Breast epithelium (tissue), 4 donors: Measurements from ENCODE around the gene UTP25. TPM values are rescaled to one million over a fixed set of nuclear protein-coding genes. Genes with fewer than 3 reads are reported as not detected.
A peak's percentile ranks its signal among the peaks of the same experiment; 100 is the strongest.

Source experiments
- DNase-seq, 2 donors: peaks; one replicate each; pipeline ENCODE4 v3.0.0-alpha.2; 2019; ENCODE audit warnings: low spot score in 2 of 2
- H3K27ac ChIP-seq, 2 donors: fragments of 200-600 bp; sonication (generic) in 1 of 2; one replicate each; pipeline ENCODE4 v1.5.1; 2016 to 2019; ENCODE audit warnings: mild to moderate bottlenecking in 1 of 2
- H3K27me3 ChIP-seq, 2 donors: fragments of 200-600 bp; sonication (generic) in 1 of 2; one replicate each; pipeline versions ENCODE4 v1.5.1 to v1.6.0; 2017 to 2019; ENCODE audit warnings: control low read depth in 1 of 2, mild to moderate bottlenecking in 1 of 2
- H3K36me3 ChIP-seq: fragments of 200-600 bp; one replicate; pipeline ENCODE4 v1.5.1; 2019
- H3K4me1 ChIP-seq, 2 donors: fragments of 200-600 bp; sonication (generic); one replicate each; pipeline ENCODE4 v1.5.1; 2016 to 2019; ENCODE audit warnings: control low read depth in 1 of 2
- H3K4me3 ChIP-seq, 3 donors: fragments of 200-600 bp; sonication (generic); 1 replicate in 2 of 3; 2 replicates in 1 of 3; pipeline ENCODE4 v1.5.1; 2016 to 2019; ENCODE audit warnings: mild to moderate bottlenecking in 3 of 3, moderate library complexity in 2 of 3
- H3K9me3 ChIP-seq, 2 donors: fragments of 200-600 bp; sonication (generic) in 1 of 2; one replicate each; pipeline ENCODE4 v1.5.1; 2016 to 2019; ENCODE audit warnings: control low read depth in 1 of 2
- POLR2A ChIP-seq: fragments of 450-650 bp; IDR thresholded peaks from one replicate; pipeline ENCODE4 v1.6.1; 2016; ENCODE audit warnings: antibody characterized with exemption, mild to moderate bottlenecking, moderate library complexity
- POLR2AphosphoS5 ChIP-seq, 3 donors: sonication (generic); formaldehyde crosslinking; IDR thresholded peaks; one replicate each; pipeline ENCODE4 v1.6.1; 2017; ENCODE audit warnings: antibody characterized with exemption in 3 of 3
- intact Hi-C: fragments of 100-400 bp; cut with DNase I; formaldehyde crosslinking; loops from one replicate; pipeline ENCODE4 v1.15.1; 2023; ENCODE audit warnings: low total_unique reads
- total RNA-seq, 3 donors: library from RNA; depleted of rRNA; stranded (reverse); fragments of >200 nt; gene quantifications; one replicate each; pipeline ENCODE4 v1.1.0, GENCODE V29; 2016
- TF ChIP-seq, protein P1 (sequence below), 3 donors: fragments of 450-650 bp; IDR thresholded peaks; one replicate each; pipeline ENCODE4 v1.5.1; 2016 to 2017; ENCODE audit warnings: antibody characterized with exemption in 3 of 3, mild to moderate bottlenecking in 3 of 3, moderate library complexity in 3 of 3

Gene UTP25
- total RNA-seq, 3 donors from 2014 or later, result 6.4 to 15.5 (median 11.1) TPM

DNA sequence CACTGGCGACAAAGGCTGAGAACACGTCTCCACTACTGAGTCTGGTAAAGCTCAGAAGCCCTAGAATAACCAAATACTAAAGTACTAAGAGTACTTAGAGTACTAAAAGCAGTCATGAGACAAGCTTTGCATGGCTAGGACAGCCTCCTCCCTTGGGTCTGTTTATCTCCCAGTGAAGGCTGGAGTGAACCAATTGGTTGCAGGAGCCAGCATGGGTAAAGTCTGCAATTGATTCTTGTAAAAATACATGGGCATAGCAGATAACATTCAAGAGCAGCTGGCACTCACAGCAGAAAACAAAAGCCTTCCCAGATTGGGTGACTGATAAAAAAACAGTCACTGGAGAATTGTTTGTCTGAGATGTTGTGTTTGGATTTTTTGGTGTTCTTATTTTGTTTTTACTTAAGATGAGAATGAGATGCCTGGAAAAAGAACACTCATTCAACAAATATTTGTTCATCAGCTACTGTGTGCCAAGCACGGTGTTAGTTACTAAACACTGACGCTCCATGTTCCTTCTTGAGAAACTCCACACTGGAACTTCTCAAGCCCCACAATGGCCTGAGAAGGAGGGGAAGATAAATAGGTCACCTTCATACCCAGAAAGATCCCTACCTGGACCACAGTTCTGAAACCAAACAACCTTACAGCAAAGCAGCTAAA is 25.5 kb upstream of the UTP25 start:
- no peaks in the 10 kb centered on the region for H3K27me3 ChIP-seq
- no peaks in the 10 kb centered on the region for H3K9me3 ChIP-seq
- no peak for DNase-seq
- intact Hi-C loops, result no loop called here
- H3K4me1 ChIP-seq, result peaks cover 0 to 15% of the 10 kb centered on the region in 2 donors
- H3K4me3 ChIP-seq, result peak overlapping the region in 2 of 3 donors; percentile 82
- TF ChIP-seq, protein P1, sequence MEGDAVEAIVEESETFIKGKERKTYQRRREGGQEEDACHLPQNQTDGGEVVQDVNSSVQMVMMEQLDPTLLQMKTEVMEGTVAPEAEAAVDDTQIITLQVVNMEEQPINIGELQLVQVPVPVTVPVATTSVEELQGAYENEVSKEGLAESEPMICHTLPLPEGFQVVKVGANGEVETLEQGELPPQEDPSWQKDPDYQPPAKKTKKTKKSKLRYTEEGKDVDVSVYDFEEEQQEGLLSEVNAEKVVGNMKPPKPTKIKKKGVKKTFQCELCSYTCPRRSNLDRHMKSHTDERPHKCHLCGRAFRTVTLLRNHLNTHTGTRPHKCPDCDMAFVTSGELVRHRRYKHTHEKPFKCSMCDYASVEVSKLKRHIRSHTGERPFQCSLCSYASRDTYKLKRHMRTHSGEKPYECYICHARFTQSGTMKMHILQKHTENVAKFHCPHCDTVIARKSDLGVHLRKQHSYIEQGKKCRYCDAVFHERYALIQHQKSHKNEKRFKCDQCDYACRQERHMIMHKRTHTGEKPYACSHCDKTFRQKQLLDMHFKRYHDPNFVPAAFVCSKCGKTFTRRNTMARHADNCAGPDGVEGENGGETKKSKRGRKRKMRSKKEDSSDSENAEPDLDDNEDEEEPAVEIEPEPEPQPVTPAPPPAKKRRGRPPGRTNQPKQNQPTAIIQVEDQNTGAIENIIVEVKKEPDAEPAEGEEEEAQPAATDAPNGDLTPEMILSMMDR (IDR thresholded peaks at IDR 0.05), result no peak
- no peak for TF ChIP-seq POLR2A
- TF ChIP-seq POLR2AphosphoS5 (IDR thresholded peaks at IDR 0.05), result no peak
- H3K36me3 ChIP-seq, result no peaks in the 10 kb centered on the region
- H3K27ac ChIP-seq, result peak overlapping the region; percentile 81 to 99

DNA sequence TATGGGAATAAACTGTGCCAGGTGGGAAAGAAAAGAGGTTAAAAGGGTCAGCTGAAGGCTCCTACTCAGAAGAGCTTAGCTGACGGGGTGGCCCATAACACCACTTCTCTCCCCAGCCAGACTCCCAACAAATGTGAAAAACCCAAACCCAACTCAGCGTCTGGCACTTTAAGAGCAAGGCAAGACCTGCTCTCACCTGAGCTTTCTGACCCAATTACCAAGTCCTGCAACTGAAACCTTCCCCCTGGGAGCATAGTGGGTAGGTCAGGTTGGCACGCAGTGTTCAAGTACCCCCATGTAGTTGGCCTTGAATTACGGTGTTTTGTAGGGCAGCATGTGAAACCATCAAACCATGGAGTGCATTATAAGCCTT is 25.0 kb upstream of the UTP25 start:
- intact Hi-C loops, result no loop called here
- no peaks in the 10 kb centered on the region for H3K27me3 ChIP-seq
- H3K27ac ChIP-seq, result peak overlapping the region; percentile 81 to 99
- TF ChIP-seq POLR2A (no peak), POLR2AphosphoS5 (IDR thresholded peaks at IDR 0.05) (no peak)
- TF ChIP-seq, protein P1 (IDR thresholded peaks at IDR 0.05), result no peak
- H3K9me3 ChIP-seq, result no peaks in the 10 kb centered on the region
- peaks cover 0 to 15% of the 10 kb centered on the region in 2 donors for H3K4me1 ChIP-seq
- H3K4me3 ChIP-seq, result peak overlapping the region in 2 of 3 donors; percentile 82
- H3K36me3 ChIP-seq, result no peaks in the 10 kb centered on the region
- no peak for DNase-seq

DNA sequence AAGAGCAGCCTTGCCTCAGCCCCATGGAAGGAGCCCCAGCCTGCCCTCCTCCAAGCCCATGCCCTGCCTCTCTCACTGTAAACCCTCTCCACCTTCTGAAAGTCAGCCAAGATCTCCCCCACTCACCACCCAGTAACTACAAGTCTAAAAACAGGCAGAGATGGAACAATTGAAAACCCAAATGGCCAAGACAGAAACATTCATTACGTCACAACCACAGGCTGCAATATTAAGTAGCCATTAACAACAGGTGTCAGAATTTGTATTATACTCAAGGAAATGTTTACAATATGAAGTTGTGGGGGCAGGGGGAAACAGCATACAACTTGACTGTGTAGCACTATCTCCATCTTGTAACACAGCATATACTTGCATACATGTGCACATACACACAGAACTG is 24.2 kb upstream of the UTP25 start:
- no peaks in the 10 kb centered on the region for H3K9me3 ChIP-seq
- H3K4me3 ChIP-seq, result peak overlapping the region in 2 of 3 donors; percentile 82
- intact Hi-C loops, result no loop called here
- TF ChIP-seq POLR2A (no peak), POLR2AphosphoS5 (IDR thresholded peaks at IDR 0.05) (no peak)
- TF ChIP-seq, protein P1 (IDR thresholded peaks at IDR 0.05), result no peak
- H3K27ac ChIP-seq, result peak overlapping the region; percentile 81 to 99
- H3K4me1 ChIP-seq, result peaks cover 0 to 15% of the 10 kb centered on the region in 2 donors
- no peak for DNase-seq
- no peaks in the 10 kb centered on the region for H3K27me3 ChIP-seq
- no peaks in the 10 kb centered on the region for H3K36me3 ChIP-seq

DNA sequence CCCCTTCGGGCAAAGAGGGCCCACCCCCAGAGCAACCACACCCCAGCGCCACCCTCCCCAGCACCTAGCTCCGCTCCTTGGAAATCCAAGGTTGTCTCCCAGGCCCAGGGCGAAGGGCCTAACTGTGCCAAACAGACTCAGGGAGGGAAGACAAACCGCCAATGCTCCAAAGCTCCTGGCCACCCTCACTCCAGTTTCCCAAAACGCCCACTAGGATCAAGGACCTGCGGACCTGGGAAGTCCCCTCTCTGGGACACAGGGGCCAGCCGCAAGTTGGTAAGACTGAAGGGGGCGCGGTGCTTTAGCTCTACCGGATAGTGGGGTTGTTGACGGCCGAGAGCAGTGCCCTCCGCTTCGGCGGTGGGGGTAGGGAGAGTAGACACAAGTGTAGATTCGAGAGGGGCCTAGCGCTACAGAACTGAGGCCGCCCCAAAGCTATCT is 22.4 kb upstream of the UTP25 start:
- TF ChIP-seq POLR2A (no peak), POLR2AphosphoS5 (IDR thresholded peaks at IDR 0.05) (no peak)
- TF ChIP-seq, protein P1 (IDR thresholded peaks at IDR 0.05), result no peak
- peak overlapping the region in 2 of 3 donors; percentile 82 for H3K4me3 ChIP-seq
- intact Hi-C loops, result no loop called here
- no peaks in the 10 kb centered on the region for H3K9me3 ChIP-seq
- H3K27me3 ChIP-seq, result no peaks in the 10 kb centered on the region
- peak overlapping the region; percentile 97 to 99 for H3K27ac ChIP-seq
- H3K36me3 ChIP-seq, result no peaks in the 10 kb centered on the region
- no peak for DNase-seq
- peaks cover 0 to 15% of the 10 kb centered on the region in 2 donors for H3K4me1 ChIP-seq

DNA sequence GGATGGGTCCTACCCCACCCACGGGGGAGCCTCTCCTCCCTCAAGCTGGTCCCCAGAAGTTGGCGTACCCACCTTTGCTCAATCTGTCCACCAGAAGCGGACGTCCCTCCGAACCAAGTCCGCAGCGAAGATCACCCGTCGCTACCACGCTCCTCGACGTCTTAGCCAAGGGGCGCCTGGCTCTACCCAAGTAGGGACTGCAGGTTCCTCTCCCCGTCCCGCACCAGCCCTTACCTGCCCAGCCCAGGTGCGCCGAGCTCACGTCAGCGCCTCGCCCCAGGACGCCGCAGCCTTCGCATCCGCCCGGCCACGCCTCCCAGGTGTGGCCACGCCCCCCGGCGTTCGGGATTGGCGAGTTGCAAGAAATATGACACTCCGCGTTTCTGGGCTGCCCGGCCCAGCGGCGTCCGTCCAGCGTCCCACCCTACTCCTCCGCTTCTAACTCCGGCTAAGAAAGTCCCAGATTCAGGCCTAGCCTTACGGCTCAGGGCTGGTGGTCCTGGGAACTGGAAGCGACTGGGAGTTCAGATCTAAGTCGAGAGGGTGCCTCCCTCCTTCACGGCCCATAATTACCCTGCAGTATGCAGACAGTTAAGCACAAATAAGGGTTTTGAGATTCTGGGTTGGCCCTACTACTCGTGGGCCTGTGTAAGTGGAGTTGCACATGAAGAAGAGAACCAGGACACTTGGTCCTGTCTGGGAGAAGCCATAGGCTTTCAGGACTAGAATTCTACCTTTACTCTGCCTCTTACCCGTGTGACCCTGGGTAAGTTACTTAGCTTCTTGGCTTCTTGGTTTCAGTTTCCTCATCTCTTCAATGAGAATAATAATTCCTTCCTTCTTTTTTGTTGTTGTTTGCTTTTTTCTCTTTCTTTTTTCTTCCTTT is 21.7 kb upstream of the UTP25 start, which contains the start of gene IRF6:
Gene IRF6 (minus strand): TSS at position 268 of the 886 bp plus-strand sequence. CDS start 4,729 bp downstream, outside the sequence.
- intact Hi-C loops, result no loop called here
- TF ChIP-seq POLR2AphosphoS5 (IDR thresholded peaks at IDR 0.05) (peak; percentile 57 to 98 (median 80)), POLR2A (peak; percentile 93)
- TF ChIP-seq, protein P1 (IDR thresholded peaks at IDR 0.05), result no peak
- H3K4me1 ChIP-seq, result peaks cover 0 to 10% of the 10 kb centered on the region in 2 donors

More for the DNA sequence above, 21.7 kb upstream of the UTP25 start, which contains the start of gene IRF6:
- Histone ChIP-seq H3K27ac (peak within 1 kb of the TSS; percentile 97 to 99), H3K36me3 (no peaks in the 10 kb centered on the region), H3K27me3 (no peaks in the 10 kb centered on the region), H3K4me3 (peak within 1 kb of the TSS; percentile 26 to 82 (median 82)), H3K9me3 (no peaks in the 10 kb centered on the region)
- DNase-seq, result peak; percentile 96 to 97
